HEK293 (cell line): ENCODE measurements around the gene DNMT3A.

Experiments used
- CTCF ChIA-PET: fragments of 350-600 bp; formaldehyde crosslinking; extraction: SDS; loops from one replicate; lab custom pipeline; 2021; ENCODE audit warnings: antibody characterized with exemption; lab: Yijun Ruan, JAX
- POLR2A ChIA-PET: fragments of 300-600 bp; formaldehyde crosslinking; extraction: SDS; loops from one replicate; lab custom pipeline; 2020; ENCODE audit warnings: antibody characterized with exemption, inconsistent platforms; lab: Yijun Ruan, JAX
- H3K27ac ChIP-seq: fragments of 200-500 bp; sonication (Bioruptor generic); 2 replicates; pipeline ENCODE4 v1.5.1; 2014; ENCODE audit warnings: low read depth, low read length, control low read depth, inconsistent platforms; ENCODE audit errors: extremely low read depth
- H3K36me3 ChIP-seq, 2 experiments: fragments of 200-500 bp in 1 of 2; sonication (Bioruptor generic) in 1 of 2; 1 replicate in 1 of 2; 2 replicates in 1 of 2; pipeline ENCODE4 v1.5.1; 2014 to 2017; ENCODE audit warnings: inconsistent platforms in 2 of 2, low read length in 2 of 2; ENCODE audit not compliant: control insufficient read depth in 2 of 2, insufficient read depth in 1 of 2
- H3K4me1 ChIP-seq: fragments of 200-500 bp; sonication (Bioruptor generic); 2 replicates; pipeline ENCODE4 v1.5.1; 2014; ENCODE audit warnings: mild to moderate bottlenecking, low read length, inconsistent platforms; ENCODE audit not compliant: control insufficient read depth, insufficient read depth
- H3K4me3 ChIP-seq: 2 replicates; pipeline ENCODE4 v1.5.1; 2011; ENCODE audit warnings: low read depth, mild to moderate bottlenecking, control low read depth, low read length, moderate library complexity
- H3K9me3 ChIP-seq: fragments of 200-500 bp; sonication (Bioruptor generic); 2 replicates; pipeline ENCODE4 v1.5.1; 2014; ENCODE audit warnings: low read depth, low read length, inconsistent platforms; ENCODE audit not compliant: control insufficient read depth, insufficient read depth
- SCRT2 ChIP-seq: fragments of 450-650 bp; formaldehyde crosslinking; IDR thresholded peaks from 2 replicates; pipeline ENCODE4 v1.5.1; 2016; ENCODE audit warnings: missing biosample characterization, missing genetic modification characterization
- SP3 ChIP-seq: fragments of 450-650 bp; formaldehyde crosslinking; IDR thresholded peaks from 2 replicates; pipeline ENCODE4 v1.5.1; 2016; ENCODE audit warnings: missing biosample characterization, missing genetic modification characterization
- WT1 ChIP-seq: fragments of 450-650 bp; formaldehyde crosslinking; IDR thresholded peaks from 2 replicates; pipeline ENCODE4 v1.5.1; 2016; ENCODE audit warnings: missing biosample characterization, missing genetic modification characterization
- ZNF132 ChIP-seq: fragments of 450-650 bp; formaldehyde crosslinking; IDR thresholded peaks from 2 replicates; pipeline ENCODE4 v1.5.1; 2017; ENCODE audit warnings: missing biosample characterization, missing genetic modification characterization, borderline replicate concordance
- ZNF184 ChIP-seq: fragments of 450-650 bp; IDR thresholded peaks from 2 replicates; pipeline ENCODE4 v1.5.1; 2018; ENCODE audit warnings: missing biosample characterization, mild to moderate bottlenecking, missing genetic modification characterization
- ZNF292 ChIP-seq: fragments of 450-650 bp; formaldehyde crosslinking; IDR thresholded peaks from 2 replicates; pipeline ENCODE4 v1.5.1; 2016; ENCODE audit warnings: low read depth, missing biosample characterization, missing genetic modification characterization, borderline replicate concordance
- ZNF394 ChIP-seq: fragments of 450-650 bp; formaldehyde crosslinking; IDR thresholded peaks from 2 replicates; pipeline ENCODE4 v1.5.1; 2016; ENCODE audit warnings: missing biosample characterization, missing genetic modification characterization, mild to moderate bottlenecking, moderate library complexity, borderline replicate concordance
- ZNF423 ChIP-seq: fragments of 450-650 bp; formaldehyde crosslinking; IDR thresholded peaks from 2 replicates; pipeline ENCODE4 v1.5.1; 2016; ENCODE audit warnings: missing biosample characterization, missing genetic modification characterization
- ZNF529 ChIP-seq: fragments of 450-650 bp; formaldehyde crosslinking; IDR thresholded peaks from 2 replicates; pipeline ENCODE4 v1.5.1; 2017; ENCODE audit warnings: missing genetic modification characterization, missing biosample characterization; ENCODE audit not compliant: insufficient replicate concordance
- ZNF558 ChIP-seq: fragments of 450-650 bp; formaldehyde crosslinking; IDR thresholded peaks from 2 replicates; pipeline ENCODE4 v1.5.1; 2016; ENCODE audit warnings: missing biosample characterization, missing genetic modification characterization
- ZNF777 ChIP-seq: fragments of 450-650 bp; formaldehyde crosslinking; IDR thresholded peaks from 2 replicates; pipeline ENCODE4 v1.5.1; 2017; ENCODE audit warnings: missing biosample characterization, missing genetic modification characterization, borderline replicate concordance
- ZNF792 ChIP-seq: fragments of 450-650 bp; formaldehyde crosslinking; IDR thresholded peaks from 2 replicates; pipeline ENCODE4 v1.5.1; 2016; ENCODE audit warnings: missing biosample characterization, missing genetic modification characterization
- TF ChIP-seq, protein P1 (sequence below): fragments of 450-650 bp; formaldehyde crosslinking; IDR thresholded peaks from 2 replicates; pipeline ENCODE4 v1.5.1; 2016; ENCODE audit warnings: missing biosample characterization, missing genetic modification characterization
- TF ChIP-seq, protein P2 (sequence below): fragments of 450-650 bp; formaldehyde crosslinking; IDR thresholded peaks from 2 replicates; pipeline ENCODE4 v1.5.1; 2016; ENCODE audit warnings: missing biosample characterization, missing genetic modification characterization

The DNMT3A gene

DNA sequence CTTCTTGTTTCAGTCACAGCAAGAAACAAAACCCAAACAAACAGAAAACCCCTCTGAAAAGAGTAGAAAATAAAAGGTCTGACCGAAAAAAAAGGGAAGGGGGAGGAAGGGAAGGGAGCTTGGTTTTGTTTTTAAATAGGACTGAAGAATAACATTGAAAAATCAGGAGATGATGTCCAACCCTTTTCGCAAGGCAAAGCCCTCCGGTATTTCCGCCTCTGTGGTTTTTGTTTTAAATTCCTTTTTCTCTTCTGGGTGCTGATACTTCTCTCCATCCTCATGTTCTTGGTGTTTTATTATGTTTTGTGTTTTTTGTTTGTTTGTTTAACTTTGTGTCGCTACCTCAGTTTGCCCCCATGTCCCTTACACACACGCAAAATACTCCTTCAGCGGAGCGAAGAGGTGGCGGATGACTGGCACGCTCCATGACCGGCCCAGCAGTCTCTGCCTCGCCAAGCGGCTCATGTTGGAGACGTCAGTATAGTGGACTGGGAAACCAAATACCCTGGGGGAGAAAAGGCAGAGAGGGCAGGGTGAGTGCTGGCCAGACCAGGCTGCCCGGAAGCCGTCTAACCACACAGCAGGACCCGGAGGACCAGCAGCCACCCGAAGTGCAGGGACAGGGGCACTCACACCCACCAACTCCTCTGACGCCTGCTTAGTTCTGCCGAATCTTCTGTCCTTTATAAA is 107.7 kb downstream of the DNMT3A start (continued):
- TF ChIP-seq, protein P1, sequence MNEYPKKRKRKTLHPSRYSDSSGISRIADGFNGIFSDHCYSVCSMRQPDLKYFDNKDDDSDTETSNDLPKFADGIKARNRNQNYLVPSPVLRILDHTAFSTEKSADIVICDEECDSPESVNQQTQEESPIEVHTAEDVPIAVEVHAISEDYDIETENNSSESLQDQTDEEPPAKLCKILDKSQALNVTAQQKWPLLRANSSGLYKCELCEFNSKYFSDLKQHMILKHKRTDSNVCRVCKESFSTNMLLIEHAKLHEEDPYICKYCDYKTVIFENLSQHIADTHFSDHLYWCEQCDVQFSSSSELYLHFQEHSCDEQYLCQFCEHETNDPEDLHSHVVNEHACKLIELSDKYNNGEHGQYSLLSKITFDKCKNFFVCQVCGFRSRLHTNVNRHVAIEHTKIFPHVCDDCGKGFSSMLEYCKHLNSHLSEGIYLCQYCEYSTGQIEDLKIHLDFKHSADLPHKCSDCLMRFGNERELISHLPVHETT = no peak
- TF ChIP-seq ZNF777 (tag by site-specific recombination) = no peak
- no peak for TF ChIP-seq ZNF529 (tag by site-specific recombination)
- no peak for TF ChIP-seq SP3 (tag by site-specific recombination)
- TF ChIP-seq ZNF292 (tag by site-specific recombination) = no peak

DNA sequence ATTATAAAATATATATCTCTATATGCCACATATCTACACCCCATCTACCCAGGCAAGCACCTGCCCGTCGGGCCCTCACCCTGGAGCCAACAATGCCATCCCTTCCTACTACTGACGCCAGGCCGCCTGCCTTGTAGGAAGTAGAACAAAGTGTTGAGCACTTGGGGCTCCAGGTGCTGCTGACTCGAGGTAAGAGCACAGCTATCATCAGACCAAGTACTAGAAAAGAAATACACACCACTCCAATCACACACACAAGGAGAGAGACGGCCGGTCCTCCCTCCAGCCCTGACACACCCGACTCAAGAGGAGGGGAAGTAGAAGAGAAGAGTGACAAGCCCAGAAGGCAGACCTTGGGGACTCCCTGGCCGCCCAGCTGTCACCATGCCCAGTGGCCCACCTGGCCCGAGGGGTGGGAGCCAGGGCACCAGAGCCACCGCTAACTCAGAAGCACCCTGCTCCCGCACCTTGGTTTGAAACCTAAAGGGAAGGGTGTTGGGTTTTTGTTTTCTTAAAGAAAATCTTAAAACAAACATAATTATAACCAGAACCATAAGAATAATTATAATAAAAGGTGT is 109.4 kb downstream of the DNMT3A start:
- ChIA-PET CTCF (no interaction called here), POLR2A (no interaction called here)
- Histone ChIP-seq H3K9me3 (no peaks in the 10 kb centered on the region), H3K4me3 (no peak overlapping the region), H3K36me3 (peaks cover 0 to 47% of the 10 kb centered on the region in 2 experiments; a peak in 2 of 3 replicates), H3K4me1 (peaks cover 2% of the 10 kb centered on the region; the same call in 1 of the 2 replicates), H3K27ac (no peak overlapping the region)
- no peak for TF ChIP-seq ZNF558 (tag by site-specific recombination)
- TF ChIP-seq, protein P2, sequence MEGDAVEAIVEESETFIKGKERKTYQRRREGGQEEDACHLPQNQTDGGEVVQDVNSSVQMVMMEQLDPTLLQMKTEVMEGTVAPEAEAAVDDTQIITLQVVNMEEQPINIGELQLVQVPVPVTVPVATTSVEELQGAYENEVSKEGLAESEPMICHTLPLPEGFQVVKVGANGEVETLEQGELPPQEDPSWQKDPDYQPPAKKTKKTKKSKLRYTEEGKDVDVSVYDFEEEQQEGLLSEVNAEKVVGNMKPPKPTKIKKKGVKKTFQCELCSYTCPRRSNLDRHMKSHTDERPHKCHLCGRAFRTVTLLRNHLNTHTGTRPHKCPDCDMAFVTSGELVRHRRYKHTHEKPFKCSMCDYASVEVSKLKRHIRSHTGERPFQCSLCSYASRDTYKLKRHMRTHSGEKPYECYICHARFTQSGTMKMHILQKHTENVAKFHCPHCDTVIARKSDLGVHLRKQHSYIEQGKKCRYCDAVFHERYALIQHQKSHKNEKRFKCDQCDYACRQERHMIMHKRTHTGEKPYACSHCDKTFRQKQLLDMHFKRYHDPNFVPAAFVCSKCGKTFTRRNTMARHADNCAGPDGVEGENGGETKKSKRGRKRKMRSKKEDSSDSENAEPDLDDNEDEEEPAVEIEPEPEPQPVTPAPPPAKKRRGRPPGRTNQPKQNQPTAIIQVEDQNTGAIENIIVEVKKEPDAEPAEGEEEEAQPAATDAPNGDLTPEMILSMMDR (tag by site-specific recombination) = no peak

DNA sequence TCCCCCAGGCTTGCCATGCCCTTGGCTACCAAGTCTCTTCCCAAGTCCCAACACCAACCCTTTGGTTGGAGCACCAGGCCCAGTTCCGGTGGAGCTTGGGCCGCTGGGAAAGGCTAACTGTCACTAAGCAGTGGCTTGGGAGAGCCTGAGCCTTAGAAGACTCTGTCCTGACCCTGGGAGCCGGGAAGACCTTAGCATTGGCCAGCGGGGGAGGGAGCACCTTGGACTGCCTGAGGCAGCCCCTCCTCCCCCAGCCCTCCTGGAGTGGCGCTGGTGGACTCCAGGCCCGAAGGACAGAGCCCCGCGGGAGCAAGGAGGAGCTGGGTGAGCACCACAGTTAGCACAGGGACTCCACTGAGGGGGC is 110.8 kb downstream of the DNMT3A start:
- ChIA-PET CTCF (interaction anchor here (1.9 kb wide), 1 partner anchor 10 kb away, joined by 6 read pairs; no protein-coding TSS in a partner anchor), POLR2A (no interaction called here)
- H3K36me3 ChIP-seq = peaks cover 0 to 39% of the 10 kb centered on the region in 2 experiments; a peak in 1 of 3 replicates
- no peak for TF ChIP-seq ZNF132 (tag by site-specific recombination)
- TF ChIP-seq WT1 (tag by site-specific recombination) = no peak
- 0 out of 2 replicates have a peak, but pooled peaks have one; percentile 12 for TF ChIP-seq ZNF394 (tag by site-specific recombination)
- H3K27ac ChIP-seq = no peak overlapping the region
- no peaks in the 10 kb centered on the region for H3K9me3 ChIP-seq
- peaks cover 2% of the 10 kb centered on the region; the same call in 1 of the 2 replicates for H3K4me1 ChIP-seq
- no peak overlapping the region for H3K4me3 ChIP-seq

DNA sequence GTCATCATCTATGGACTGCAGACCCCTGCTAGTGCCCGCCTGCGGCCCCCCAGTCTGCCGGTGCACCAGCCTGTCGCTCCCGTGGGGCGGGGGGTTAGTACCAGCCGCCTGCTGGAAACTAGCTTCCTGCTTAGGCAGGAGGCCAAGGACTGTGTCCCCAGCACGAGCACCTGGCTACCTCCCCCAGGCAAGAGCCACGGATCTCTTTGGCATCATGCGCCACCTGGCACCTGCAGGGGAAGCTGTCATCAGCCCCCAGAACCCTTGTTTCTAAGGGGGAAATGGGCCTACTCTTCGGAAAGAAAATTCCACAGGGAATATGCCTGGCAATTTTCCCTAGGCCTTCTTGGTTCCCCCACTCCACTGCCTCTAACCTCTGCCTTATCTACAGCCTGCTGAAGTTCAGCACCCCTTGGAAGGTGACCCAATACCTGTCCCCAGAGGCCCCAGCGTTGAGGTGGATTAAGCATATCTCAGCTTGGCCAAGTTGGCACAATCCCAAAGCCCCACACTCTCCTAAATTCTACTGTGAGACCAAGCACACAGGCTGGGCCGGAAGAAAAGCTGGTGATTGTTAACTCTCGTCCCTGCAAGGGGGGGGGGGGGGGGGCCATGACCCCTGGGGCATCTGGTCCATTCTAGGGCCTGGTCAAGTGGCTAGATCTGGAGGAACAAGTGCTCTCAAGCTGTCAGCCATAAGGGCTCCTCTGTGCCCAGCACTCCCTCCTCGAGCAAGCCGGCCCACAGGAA is 111.4 kb downstream of the DNMT3A start:
- Histone ChIP-seq H3K27ac (no peak overlapping the region), H3K9me3 (no peaks in the 10 kb centered on the region), H3K36me3 (peaks cover 0 to 35% of the 10 kb centered on the region in 2 experiments; a peak in 1 of 3 replicates), H3K4me3 (no peak overlapping the region), H3K4me1 (peaks cover 2% of the 10 kb centered on the region; the same call in 1 of the 2 replicates)
- TF ChIP-seq ZNF184 (tag by site-specific recombination) = no peak
- no peak for TF ChIP-seq ZNF423 (tag by site-specific recombination)
- TF ChIP-seq SCRT2 (tag by site-specific recombination) = peak; percentile 44; the same call in 1 of the 2 replicates
- no peak for TF ChIP-seq ZNF792
- no peak for TF ChIP-seq WT1 (tag by site-specific recombination)
- ChIA-PET CTCF (interaction anchor here (0.6 to 2.8 kb wide), 5 partner anchors 10 to 820 kb away, joined by 3 to 6 read pairs (median 3); no protein-coding TSS in a partner anchor), POLR2A (no interaction called here)
